HG02943 (cell line): Measurements from ENCODE around the gene NTSR1.
"Not testable (repeated sequence)": the region's sequence is repeated elsewhere in the genome, so short reads cannot be mapped to it uniquely, and the experiment has no call there.

Source experiments
- ATAC-seq: cut with Tn5 transposase; IDR thresholded peaks from one replicate; pipeline ENCODE4 v1.9.1; 2021; ENCODE audit warnings: mild to moderate bottlenecking, low read depth, moderate library complexity; ENCODE audit not compliant: unreplicated experiment

The NTSR1 gene

GRCh38 chr20:62671765-62672164 is 36.9 kb upstream of the NTSR1 start:
- no peak for ATAC-seq

GRCh38 chr20:62674370-62674769 is 34.3 kb upstream of the NTSR1 start:
- no peak for ATAC-seq

GRCh38 chr20:62675156-62675876 is 33.3 kb upstream of the NTSR1 start:
- no peak for ATAC-seq

- ATAC-seq = no peak
These were observed 32.8 kb upstream of the NTSR1 start for GRCh38 chr20:62675877-62676260.

- no peak for ATAC-seq
These were observed 31.7 kb upstream of the NTSR1 start for GRCh38 chr20:62676976-62677375.

GRCh38 chr20:62677678-62678077 is 31.0 kb upstream of the NTSR1 start:
- no peak for ATAC-seq

- no peak for ATAC-seq
These were observed 30.1 kb upstream of the NTSR1 start for GRCh38 chr20:62678553-62678952.

GRCh38 chr20:62679978-62680589 is 28.6 kb upstream of the NTSR1 start:
- ATAC-seq = no peak

- no peak for ATAC-seq
These were observed 25.6 kb upstream of the NTSR1 start for GRCh38 chr20:62682912-62683517.

- not testable (repeated sequence) for ATAC-seq
These were observed 24.8 kb upstream of the NTSR1 start for GRCh38 chr20:62683660-62684322.

GRCh38 chr20:62684981-62685380 is 23.7 kb upstream of the NTSR1 start:
- ATAC-seq = no peak

GRCh38 chr20:62685781-62686555 is 22.7 kb upstream of the NTSR1 start:
- no peak for ATAC-seq

GRCh38 chr20:62686869-62687830 is 21.5 kb upstream of the NTSR1 start:
- ATAC-seq = no peak

GRCh38 chr20:62688083-62688482 is 20.6 kb upstream of the NTSR1 start:
- no peak for ATAC-seq

- no peak for ATAC-seq
These were observed 19.7 kb upstream of the NTSR1 start for GRCh38 chr20:62688855-62689460.

GRCh38 chr20:62689861-62690260 is 18.8 kb upstream of the NTSR1 start:
- ATAC-seq = no peak

GRCh38 chr20:62690261-62690820 is 18.3 kb upstream of the NTSR1 start:
- no peak for ATAC-seq

GRCh38 chr20:62691487-62691886 is 17.1 kb upstream of the NTSR1 start:
- no peak for ATAC-seq

- no peak for ATAC-seq
These were observed 16.5 kb upstream of the NTSR1 start for GRCh38 chr20:62692176-62692575.
